ENCODE data around the gene COL4A1.

COL4A1 gene

DNA sequence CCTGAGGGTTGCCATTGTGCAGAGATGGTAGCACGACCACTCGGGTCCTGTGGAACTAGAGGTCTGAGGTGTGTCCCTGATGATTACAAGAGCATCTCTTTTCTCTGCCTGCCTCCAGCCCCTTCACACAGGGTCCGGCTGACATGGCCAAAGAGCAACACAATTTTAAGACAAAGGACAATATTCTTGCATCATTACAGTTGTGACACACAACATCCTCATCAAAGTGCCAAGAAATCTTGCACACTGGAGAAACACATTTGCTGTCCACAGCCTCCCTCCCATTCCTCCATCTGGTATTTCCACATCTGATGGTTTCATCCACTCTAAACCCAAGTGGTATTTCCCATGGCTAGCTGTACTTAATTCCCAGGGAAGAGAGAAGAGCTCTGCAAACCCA lies 12.8 kb downstream of the COL4A1 start:
- DNase-seq (ENCODE audit: low spot score) = no peak
- no peak for FAIRE-seq

- DNase-seq (ENCODE audit: low spot score) = no peak
- FAIRE-seq = no peak
Measured at GRCh38 chr13:110293649-110294048, 13.3 kb downstream of the COL4A1 start.

DNA sequence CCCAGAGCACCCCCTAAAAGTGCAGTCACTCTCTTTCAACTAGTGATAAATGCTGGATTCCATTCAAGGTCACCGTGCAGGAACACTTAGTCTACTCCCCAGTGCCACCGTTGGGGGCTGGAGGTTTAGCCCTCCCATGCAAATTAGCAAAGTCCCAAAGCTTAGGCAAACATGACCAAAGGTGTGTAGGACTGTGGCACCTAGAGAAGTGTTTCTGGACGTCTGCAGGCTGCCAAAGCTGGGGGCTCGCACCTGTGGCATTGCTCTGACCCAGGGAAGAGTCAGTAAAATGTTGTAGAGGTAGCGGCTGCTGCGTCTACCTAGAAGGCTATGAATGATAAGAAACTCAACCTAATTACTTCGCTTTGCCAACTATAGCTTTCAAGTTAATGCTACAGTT lies 13.9 kb downstream of the COL4A1 start:
- DNase-seq (ENCODE audit: low spot score) (no peak), FAIRE-seq (no peak)

DNA sequence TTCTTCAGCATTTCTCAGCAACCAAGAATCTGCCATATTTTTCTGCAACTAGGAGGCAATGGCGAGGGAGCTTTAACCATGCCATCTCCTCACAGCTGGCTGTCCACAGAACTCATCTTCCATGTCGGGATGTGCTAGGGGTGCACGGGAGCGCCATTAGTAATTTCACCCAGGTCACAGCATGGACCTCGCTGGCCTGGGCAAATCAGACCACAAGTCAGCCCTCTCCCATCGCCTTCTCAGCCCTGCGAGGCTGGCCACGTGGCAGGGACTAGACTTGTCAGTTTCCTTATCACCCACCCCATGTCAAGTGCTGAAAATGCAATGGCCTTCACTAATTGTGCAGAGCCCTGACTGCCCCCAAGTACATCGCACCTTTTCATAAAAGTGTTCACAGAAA lies 15.7 kb downstream of the COL4A1 start:
- no peak for FAIRE-seq
- DNase-seq (ENCODE audit: low spot score) = no peak

GRCh38 chr13:110290826-110291225 lies 16.1 kb downstream of the COL4A1 start:
- DNase-seq (ENCODE audit: low spot score) = no peak
- FAIRE-seq = no peak

DNA sequence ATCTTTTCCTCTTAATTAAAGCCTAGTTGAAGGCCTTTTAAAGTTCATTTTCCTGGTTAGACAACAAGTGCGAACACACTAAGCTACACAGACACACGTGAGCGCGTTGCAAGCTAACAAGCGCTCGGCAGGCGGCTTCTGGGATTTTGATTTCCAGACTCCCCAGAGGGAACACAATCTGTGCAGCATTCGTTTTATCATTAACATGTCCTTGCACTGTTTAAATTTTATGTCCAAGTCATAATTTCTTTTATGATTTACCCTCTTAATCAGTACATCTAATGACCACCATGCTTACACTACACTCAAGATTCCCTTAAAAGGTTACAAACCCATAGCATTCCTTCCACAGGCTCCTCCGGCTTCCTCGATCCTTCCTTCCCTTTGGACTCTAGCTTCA lies 16.8 kb downstream of the COL4A1 start:
- FAIRE-seq = no peak

GRCh38 chr13:110289661-110290060 lies 17.3 kb downstream of the COL4A1 start:
- FAIRE-seq = no peak

More for the DNA sequence above, 16.8 kb downstream of the COL4A1 start:
- no peak for DNase-seq (ENCODE audit: low spot score)

DNA sequence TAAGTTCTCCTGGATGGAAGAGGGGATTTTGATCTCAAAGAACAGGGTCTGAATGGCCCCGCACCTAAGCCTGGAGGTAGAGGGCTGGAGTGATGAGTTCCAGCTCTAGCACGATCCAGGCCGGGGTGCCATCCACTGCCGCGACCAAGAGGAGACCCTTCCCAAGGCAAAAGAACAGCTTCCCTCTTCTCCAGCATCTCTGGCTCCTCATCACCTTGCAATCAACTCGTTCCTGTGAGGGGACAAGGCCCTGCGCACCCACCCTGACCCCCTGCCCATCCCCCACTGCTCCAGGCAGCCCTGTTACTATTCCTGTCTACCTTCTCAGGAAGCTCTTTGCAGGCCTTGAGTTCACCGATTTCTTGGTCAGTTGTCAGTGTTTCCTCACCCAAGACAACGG lies 17.8 kb downstream of the COL4A1 start:
- DNase-seq (ENCODE audit: low spot score) (no peak), FAIRE-seq (no peak)

More at GRCh38 chr13:110289661-110290060, 17.3 kb downstream of the COL4A1 start:
- no peak for DNase-seq (ENCODE audit: low spot score)

GRCh38 chr13:110286833-110287819 lies 19.8 kb downstream of the COL4A1 start:
- DNase-seq (ENCODE audit: low spot score) (no peak), FAIRE-seq (no peak)

- FAIRE-seq = no peak
Measured at GRCh38 chr13:110285991-110286832, 20.7 kb downstream of the COL4A1 start.

DNA sequence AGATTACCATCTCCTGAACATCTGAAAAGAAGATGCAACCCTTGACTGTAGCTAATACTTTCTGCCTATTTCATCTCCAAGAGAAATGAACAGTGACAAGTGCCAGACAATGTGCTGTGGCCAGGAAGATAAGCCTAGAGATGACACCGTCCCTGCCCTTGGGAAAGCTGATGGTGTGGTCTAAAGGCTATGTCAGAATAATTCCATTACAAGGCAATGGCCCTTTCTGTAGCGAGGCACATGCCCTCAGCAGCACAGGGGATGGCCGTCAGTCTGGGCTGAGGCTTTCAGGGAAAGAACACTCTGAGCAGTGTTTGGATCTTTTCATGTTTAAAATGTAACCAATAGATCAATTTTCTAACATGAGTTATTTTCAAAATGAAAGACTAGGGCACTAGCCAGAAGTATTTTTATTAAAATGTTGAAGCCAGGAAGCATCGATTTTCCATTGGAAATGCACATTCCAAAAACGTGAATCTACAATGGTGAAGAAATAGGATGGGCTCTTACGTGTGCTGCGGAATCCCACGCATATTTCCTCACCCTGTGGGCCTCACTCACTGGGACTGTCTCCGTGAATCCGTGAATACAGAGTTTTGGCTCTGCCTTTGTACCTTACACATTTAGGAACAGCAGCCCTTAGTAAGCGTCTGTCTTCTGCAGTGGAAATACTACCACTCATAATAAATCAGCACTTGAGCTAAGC lies 22.0 kb downstream of the COL4A1 start:
- DNase-seq (ENCODE audit: low spot score) = no peak
- FAIRE-seq = no peak

More at GRCh38 chr13:110285991-110286832, 20.7 kb downstream of the COL4A1 start:
- no peak for DNase-seq (ENCODE audit: low spot score)

GRCh38 chr13:110283736-110284517 lies 23.0 kb downstream of the COL4A1 start:
- no peak for FAIRE-seq

GRCh38 chr13:110282316-110282841 lies 24.6 kb downstream of the COL4A1 start:
- FAIRE-seq (no peak), DNase-seq (ENCODE audit: low spot score) (no peak)

More at GRCh38 chr13:110283736-110284517, 23.0 kb downstream of the COL4A1 start:
- no peak for DNase-seq (ENCODE audit: low spot score)

DNA sequence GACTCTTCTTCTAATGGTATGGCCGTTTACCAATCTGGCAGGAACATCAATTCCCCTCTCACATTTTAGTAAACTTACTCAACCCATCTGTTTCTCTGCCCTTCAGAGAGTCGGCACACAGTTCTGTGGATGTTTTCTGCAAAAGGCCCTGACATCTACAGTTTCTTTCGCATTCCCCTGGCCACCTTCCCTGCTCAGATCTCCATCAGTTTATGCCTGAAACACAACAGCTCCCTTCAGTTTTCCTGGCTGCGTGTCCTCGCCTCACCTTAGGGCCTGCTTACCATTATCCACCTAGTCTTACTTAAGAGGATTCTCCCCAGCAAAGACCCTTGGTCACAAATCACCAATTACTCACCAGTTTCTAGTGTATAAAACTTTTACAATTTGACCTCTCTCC lies 25.2 kb downstream of the COL4A1 start:
- FAIRE-seq = no peak
- DNase-seq (ENCODE audit: low spot score) = no peak

DNA sequence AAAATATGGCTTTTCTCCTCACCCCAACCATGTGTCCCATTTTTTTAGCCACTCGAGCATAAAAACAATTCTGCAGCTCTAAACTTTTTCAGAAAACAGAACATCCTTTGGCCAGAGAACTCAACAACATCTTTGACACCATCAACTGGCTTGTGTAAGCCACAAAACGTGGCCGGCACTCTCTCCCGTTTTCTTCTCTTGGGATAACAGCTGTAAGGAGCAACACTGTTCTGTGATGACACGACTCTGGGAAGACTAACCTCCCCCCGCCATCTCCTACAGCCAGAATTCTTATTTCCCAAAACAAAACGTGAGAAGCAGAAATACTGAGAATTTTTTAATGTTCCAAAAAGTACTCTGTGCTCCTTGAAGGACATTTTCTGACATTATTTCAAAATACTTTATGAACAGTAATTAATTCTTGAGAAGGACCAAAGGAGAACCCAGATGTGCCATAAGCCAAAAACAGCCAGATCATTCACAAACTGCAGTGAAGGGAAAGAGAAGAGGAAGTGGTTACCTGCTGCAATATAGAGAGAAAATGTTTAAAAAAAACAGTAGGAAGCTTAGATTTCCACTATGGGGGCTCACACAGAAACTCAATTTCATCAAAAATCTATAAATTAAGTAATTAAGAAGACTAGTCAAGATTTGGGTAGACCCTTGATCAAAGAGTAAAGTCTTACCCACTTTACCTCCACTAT lies 25.8 kb downstream of the COL4A1 start:
- FAIRE-seq = no peak
- DNase-seq (ENCODE audit: low spot score) = no peak

GRCh38 chr13:110280231-110280813 lies 26.6 kb downstream of the COL4A1 start:
- FAIRE-seq (no peak), DNase-seq (ENCODE audit: low spot score) (no peak)

GRCh38 chr13:110279684-110280083 lies 27.3 kb downstream of the COL4A1 start:
- DNase-seq (ENCODE audit: low spot score) (no peak), FAIRE-seq (no peak)

DNA sequence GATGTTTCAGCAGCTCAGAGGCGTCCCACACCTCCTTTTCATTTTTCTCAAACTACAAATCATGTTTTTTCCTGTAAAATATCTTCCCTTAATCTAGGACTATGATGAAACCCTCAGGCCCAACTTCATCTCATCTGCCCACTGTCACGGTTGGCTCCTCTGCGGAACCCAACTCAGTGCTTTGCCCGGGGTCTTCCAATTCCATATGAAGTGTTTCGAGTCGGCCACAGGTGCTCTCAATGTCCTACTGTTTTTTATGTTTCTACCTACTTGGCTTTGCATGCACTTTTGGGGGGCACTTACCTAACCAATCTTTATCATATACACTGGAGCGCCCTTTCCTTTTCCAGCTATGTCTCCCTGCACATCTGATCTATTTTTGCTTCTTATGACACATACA lies 28.1 kb downstream of the COL4A1 start:
- FAIRE-seq (no peak), DNase-seq (ENCODE audit: low spot score) (no peak)

DNA sequence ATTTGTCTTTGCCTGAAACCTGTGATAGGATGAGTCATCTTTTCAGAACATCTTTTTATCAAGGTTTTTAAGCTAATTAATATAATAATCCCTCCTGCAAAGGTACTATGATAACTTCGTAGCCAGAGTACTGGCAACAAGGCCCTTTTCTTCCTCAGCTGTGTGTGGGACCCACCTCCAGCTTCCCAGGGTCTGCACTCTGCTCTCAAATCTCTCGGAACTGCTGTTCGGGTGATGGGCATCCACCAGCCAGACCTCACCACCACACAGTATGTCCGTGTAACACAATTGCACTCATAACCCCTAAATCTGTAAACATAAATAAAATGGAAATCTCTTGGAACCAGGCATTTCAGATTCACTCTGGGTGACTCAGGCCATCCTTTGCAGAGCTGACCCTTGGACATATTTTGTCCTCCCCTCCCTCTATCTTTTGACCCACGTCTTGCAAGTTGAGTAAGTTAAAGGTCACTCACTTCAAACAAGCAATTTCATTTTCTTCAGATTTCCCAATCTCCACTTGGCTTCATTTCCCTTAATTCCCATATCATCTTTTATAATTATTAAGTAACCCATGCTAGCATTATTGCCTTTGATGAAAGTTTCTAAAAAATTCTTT lies 29.5 kb downstream of the COL4A1 start:
- DNase-seq (ENCODE audit: low spot score) = no peak
- no peak for FAIRE-seq

Data from urothelium cell line (cell line).